Kidney (tissue), 14 donors: ENCODE results near the gene RAPGEF1. TPM values are rescaled to one million over a fixed set of nuclear protein-coding genes. Genes with fewer than 3 reads are reported as not detected.
"Not testable (repeated sequence)": the region's sequence is repeated elsewhere in the genome, so short reads cannot be mapped to it uniquely, and the experiment has no call there.

ENCODE experiments used
- DNase-seq, 5 donors: peaks; one replicate each; pipeline ENCODE4 v3.0.0-alpha.2; 2013 to 2020
- FAIRE-seq: peaks from 2 replicates; lab custom pipeline; 2012; peaks lifted over from hg19 to GRCh38; lab: Jason Lieb, UNC
- H3K27ac ChIP-seq, 2 donors: one replicate each; pipeline ENCODE4 v1.7.0; 2013; ENCODE audit warnings: low read depth in 2 of 2, low read length in 2 of 2, inconsistent platforms in 1 of 2
- H3K27me3 ChIP-seq: one replicate; pipeline ENCODE4 v1.7.1; 2013; ENCODE audit warnings: low read length, inconsistent platforms; ENCODE audit not compliant: control insufficient read depth, insufficient read depth
- H3K36me3 ChIP-seq, 3 donors: one replicate each; pipeline versions ENCODE4 v1.7.0 to v1.7.1; 2013; ENCODE audit warnings: low read length in 3 of 3, control low read depth in 1 of 3, inconsistent platforms in 1 of 3; ENCODE audit not compliant: insufficient read depth in 3 of 3, control insufficient read depth in 2 of 3
- H3K4me1 ChIP-seq, 3 donors: one replicate each; pipeline versions ENCODE4 v1.7.0 to v1.7.1; 2013; ENCODE audit warnings: low read length in 3 of 3, inconsistent platforms in 1 of 3, low read depth in 1 of 3; ENCODE audit not compliant: control insufficient read depth in 2 of 3, insufficient read depth in 2 of 3
- H3K4me3 ChIP-seq, 3 donors: one replicate each; pipeline versions ENCODE4 v1.7.0 to v1.8.1; 2013; ENCODE audit warnings: low read length in 3 of 3, control low read depth in 1 of 3, inconsistent platforms in 1 of 3
- H3K9ac ChIP-seq, 3 donors: one replicate each; pipeline versions ENCODE4 v1.7.0 to v1.7.1; 2013; ENCODE audit warnings: low read length in 3 of 3, control low read depth in 1 of 3, inconsistent platforms in 1 of 3
- H3K9me3 ChIP-seq, 3 donors: one replicate each; pipeline versions ENCODE4 v1.7.0 to v1.7.1; 2013; ENCODE audit warnings: low read length in 3 of 3, control low read depth in 1 of 3, inconsistent platforms in 1 of 3; ENCODE audit not compliant: control insufficient read depth in 2 of 3, insufficient read depth in 1 of 3
- CTCF ChIP-seq: IDR thresholded peaks from 3 replicates; pipeline ENCODE4 v1.5.1; 2012; ENCODE audit warnings: mild to moderate bottlenecking, moderate library complexity, borderline replicate concordance; ENCODE audit not compliant: insufficient read depth; ENCODE audit errors: extremely low read depth
- intact Hi-C: fragments of 100-400 bp; cut with DNase I; formaldehyde crosslinking; loops from one replicate; pipeline ENCODE4 v1.11.1; 2022
- polyA plus RNA-seq: library from polyadenylated mRNA; stranded (reverse); fragments of 350-450 nt; fragmentation: Illumina TruSeq; extraction: RNeasy Lipid Tissue Mini Kit (QIAGEN cat#74804); gene quantifications from one replicate; pipeline ENCODE4 v1.2.3, GENCODE V29; 2014; ENCODE audit warnings: low read depth, low replicate concordance; ENCODE audit not compliant: insufficient read depth
- total RNA-seq: library from RNA; stranded (reverse); fragmentation: NEBNext Ultra II Directional; extraction: Animal tissue kit (Norgen Biotek cat#: 25700); gene quantifications from one replicate; pipeline ENCODE4 v1.2.1, GENCODE V29; 2021
- donor health status: control.
- donor health status: control.
- donor health status: control.
- donor health status: control.
- donor health status: control.
- donor health status: DM: yes; HTN: yes; CAD: no.
- donor health status: Normal renal cell carcinoma (clear cell type).

Gene RAPGEF1
- total and polyA plus RNA-seq, 2 donors from 2014 or later = 15.5 to 79.7 TPM

GRCh38 chr9:131690462-131690861 lies 49.4 kb downstream of the RAPGEF1 start:
- peaks cover 0 to 18% (median 15%) of the 10 kb centered on the region in 3 donors for H3K4me1 ChIP-seq
- no peak overlapping the region for H3K9ac ChIP-seq
- H3K9me3 ChIP-seq = no peaks in the 10 kb centered on the region
- DNase-seq (no peak), FAIRE-seq (no peak)
- no peak for TF ChIP-seq CTCF
- no peaks in the 10 kb centered on the region for H3K27me3 ChIP-seq
- intact Hi-C loops = no loop called here
- H3K36me3 ChIP-seq = no peaks in the 10 kb centered on the region
- H3K27ac ChIP-seq = no peak overlapping the region
- H3K4me3 ChIP-seq = no peak overlapping the region

- Histone ChIP-seq H3K27ac (no peak overlapping the region), H3K4me3 (no peak overlapping the region), H3K4me1 (peaks cover 0 to 17% (median 12%) of the 10 kb centered on the region in 3 donors), H3K27me3 (no peaks in the 10 kb centered on the region), H3K9me3 (no peaks in the 10 kb centered on the region), H3K9ac (no peak overlapping the region), H3K36me3 (no peaks in the 10 kb centered on the region)
- FAIRE-seq = no peak
- no peak for TF ChIP-seq CTCF
- no peak for DNase-seq
- intact Hi-C loops = no loop called here
These were observed 51.5 kb downstream of the RAPGEF1 start for GRCh38 chr9:131688377-131688776.

GRCh38 chr9:131685753-131686706 lies 53.8 kb downstream of the RAPGEF1 start:
- no peak for DNase-seq
- Histone ChIP-seq H3K4me3 (no peak overlapping the region), H3K9me3 (no peaks in the 10 kb centered on the region), H3K27me3 (no peaks in the 10 kb centered on the region), H3K36me3 (no peaks in the 10 kb centered on the region), H3K4me1 (peaks cover 0 to 13% (median 6%) of the 10 kb centered on the region in 3 donors), H3K27ac (no peak overlapping the region), H3K9ac (no peak overlapping the region)
- TF ChIP-seq CTCF = no peak
- FAIRE-seq = no peak
- intact Hi-C loops = no loop called here

GRCh38 chr9:131683094-131683493 lies 56.8 kb downstream of the RAPGEF1 start:
- H3K27ac ChIP-seq, H3K9me3 ChIP-seq, H3K9ac ChIP-seq, DNase-seq, H3K36me3 ChIP-seq, H3K4me3 ChIP-seq, H3K27me3 ChIP-seq, FAIRE-seq, intact Hi-C loops: not testable (repeated sequence)
- peaks cover 9 to 32% (median 22%) of the 10 kb centered on the region in 3 donors for H3K4me1 ChIP-seq
